ENCODE data around the gene CDX1. TPM values are rescaled to one million over a fixed set of nuclear protein-coding genes. Genes with fewer than 3 reads are reported as not detected.

Gene CDX1
- total RNA-seq, 4 donors from 2014 or later: not detected

DNA sequence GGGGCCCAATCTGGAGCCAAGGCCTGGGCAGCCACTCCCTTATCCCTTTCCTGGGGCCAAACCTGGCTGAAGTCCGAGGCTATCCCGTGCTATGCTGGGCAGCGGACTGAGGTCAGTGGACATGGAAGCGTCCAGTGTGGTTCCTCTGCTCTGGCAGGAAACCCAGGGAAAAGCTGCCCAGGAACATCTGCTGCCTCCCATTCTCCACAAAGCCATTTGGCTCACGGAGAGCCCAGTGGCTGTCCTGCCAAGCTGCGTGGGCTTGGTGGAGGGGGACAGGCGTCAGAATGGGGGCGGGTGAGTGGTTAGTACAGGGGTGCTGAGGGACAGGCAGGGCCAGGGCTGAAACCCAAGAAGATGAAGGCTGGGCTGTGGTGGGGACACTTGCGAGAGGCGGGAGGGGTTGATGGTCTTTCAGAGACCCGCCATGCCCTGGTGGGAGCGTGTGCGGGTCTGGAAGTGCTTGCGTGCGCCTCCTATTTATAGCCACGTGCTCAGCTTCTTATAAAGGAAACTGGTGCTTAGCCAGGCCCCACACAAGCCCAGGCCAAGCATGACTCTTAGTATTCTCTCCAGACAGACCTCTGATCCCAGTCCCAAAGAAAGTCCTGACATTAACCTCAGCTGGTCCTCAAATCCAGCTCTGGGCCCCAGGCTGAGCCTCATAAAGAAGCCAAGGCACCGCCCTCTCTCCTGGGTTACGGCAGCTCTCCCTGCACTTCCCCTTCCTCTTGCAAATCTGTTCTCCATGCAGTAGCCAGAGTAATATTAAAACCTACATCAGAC lies 13.9 kb downstream of the CDX1 start:
- intact Hi-C loops (cut with DNase I): no loop called here

GRCh38 chr5:150181027-150181426 lies 14.4 kb downstream of the CDX1 start:
- Histone ChIP-seq H3K27ac (peak overlapping the region in 3 of 4 donors; percentile 75 to 87 (median 83)), H3K4me1 (peaks cover 5 to 39% (median 18%) of the 10 kb centered on the region in 3 donors), H3K27me3 (peaks cover 0 to 11% (median 0%) of the 10 kb centered on the region in 4 donors), H3K9me3 (no peaks in the 10 kb centered on the region), H3K4me3 (no peak overlapping the region), H3K36me3 (no peaks in the 10 kb centered on the region)
- intact Hi-C loops (cut with DNase I): no loop called here
- no peak for DNase-seq
- TF ChIP-seq POLR2A (IDR thresholded peaks at IDR 0.05) (no peak), CTCF (IDR thresholded peaks at IDR 0.05) (no peak)
- 66% methylated on average over 5 of the region's 5 CpGs for WGBS, 2 donors

More for the DNA sequence above, 13.9 kb downstream of the CDX1 start:
- peaks cover 0 to 8% (median 0%) of the 10 kb centered on the region in 4 donors for H3K27me3 ChIP-seq
- 42 to 47% methylated on average over 8 to 15 of the region's 18 CpGs for WGBS, 2 donors
- H3K27ac ChIP-seq: peak overlapping the region; percentile 49 to 87 (median 79)
- TF ChIP-seq POLR2A (IDR thresholded peaks at IDR 0.05): no peak
- TF ChIP-seq CTCF (IDR thresholded peaks at IDR 0.05): no peak
- peaks cover 5 to 39% (median 18%) of the 10 kb centered on the region in 3 donors for H3K4me1 ChIP-seq
- no peaks in the 10 kb centered on the region for H3K36me3 ChIP-seq
- no peak for DNase-seq
- no peak overlapping the region for H3K4me3 ChIP-seq
- no peaks in the 10 kb centered on the region for H3K9me3 ChIP-seq

- no peaks in the 10 kb centered on the region for H3K36me3 ChIP-seq
- H3K9me3 ChIP-seq: no peaks in the 10 kb centered on the region
- no peak overlapping the region for H3K4me3 ChIP-seq
- intact Hi-C loops (cut with DNase I): no loop called here
- 80 to 85% methylated on average over 3 to 8 of the region's 9 CpGs for whole genome bisulfite sequencing, 2 donors
- no peak for TF ChIP-seq CTCF (IDR thresholded peaks at IDR 0.05)
- no peak for TF ChIP-seq POLR2A (IDR thresholded peaks at IDR 0.05)
- peaks cover 5 to 36% (median 18%) of the 10 kb centered on the region in 3 donors for H3K4me1 ChIP-seq
- H3K27me3 ChIP-seq: peaks cover 0 to 21% (median 0%) of the 10 kb centered on the region in 4 donors
- DNase-seq: no peak
- H3K27ac ChIP-seq: peak overlapping the region in 2 of 4 donors; percentile 75 to 83
Observed at GRCh38 chr5:150181766-150182545, 15.4 kb downstream of the CDX1 start.

- TF ChIP-seq POLR2A (IDR thresholded peaks at IDR 0.05): no peak
- TF ChIP-seq CTCF (IDR thresholded peaks at IDR 0.05): no peak
- no peaks in the 10 kb centered on the region for H3K36me3 ChIP-seq
- H3K27ac ChIP-seq: no peak overlapping the region
- no peaks in the 10 kb centered on the region for H3K9me3 ChIP-seq
- intact Hi-C loops (cut with DNase I): no loop called here
- 88 to 100% methylated on average over 1 to 4 of the region's 10 CpGs for WGBS, 2 donors
- H3K27me3 ChIP-seq: peaks cover 0 to 29% (median 0%) of the 10 kb centered on the region in 4 donors
- DNase-seq: no peak
- peaks cover 5 to 32% (median 18%) of the 10 kb centered on the region in 3 donors for H3K4me1 ChIP-seq
- no peak overlapping the region for H3K4me3 ChIP-seq
Observed at GRCh38 chr5:150182774-150183173, 16.2 kb downstream of the CDX1 start.

GRCh38 chr5:150183436-150183835 lies 16.9 kb downstream of the CDX1 start:
- Histone ChIP-seq H3K9me3 (no peaks in the 10 kb centered on the region), H3K4me1 (peaks cover 5 to 32% (median 18%) of the 10 kb centered on the region in 3 donors), H3K36me3 (no peaks in the 10 kb centered on the region), H3K4me3 (no peak overlapping the region), H3K27ac (no peak overlapping the region), H3K27me3 (peaks cover 0 to 35% (median 0%) of the 10 kb centered on the region in 4 donors)
- TF ChIP-seq POLR2A (IDR thresholded peaks at IDR 0.05) (no peak), CTCF (IDR thresholded peaks at IDR 0.05) (no peak)
- WGBS, 2 donors: 80 to 86% methylated on average over 2 of the region's 12 CpGs
- DNase-seq: no peak
- intact Hi-C loops (cut with DNase I): no loop called here
